ENCODE results near the gene GUCY1A2.

GUCY1A2 gene

GRCh38 chr11:106959386-106959785 is 58.9 kb downstream of the GUCY1A2 start:
- H3K4me1 ChIP-seq (ENCODE audit: control insufficient read depth in 5 of 5, insufficient read depth in 5 of 5, low read length in 5 of 5), result peaks cover 0 to 9% (median 5%) of the 10 kb centered on the region in 5 donors
- H3K27ac ChIP-seq (ENCODE audit: low read depth, low read length), result no peak overlapping the region
- H3K4me3 ChIP-seq (ENCODE audit: low read depth in 1 of 5, low read length in 5 of 5), result no peak overlapping the region
- no peaks in the 10 kb centered on the region for H3K27me3 ChIP-seq (ENCODE audit: control insufficient read depth in 5 of 5, insufficient read depth in 4 of 5, low read length in 5 of 5)
- H3K36me3 ChIP-seq (ENCODE audit: control insufficient read depth in 5 of 5, insufficient read depth in 5 of 5, low read length in 5 of 5), result no peaks in the 10 kb centered on the region
- H3K9ac ChIP-seq (ENCODE audit: low read length in 5 of 5), result no peak overlapping the region
- H3K9me3 ChIP-seq (ENCODE audit: control insufficient read depth in 5 of 5, low read length in 5 of 5), result no peaks in the 10 kb centered on the region

DNA sequence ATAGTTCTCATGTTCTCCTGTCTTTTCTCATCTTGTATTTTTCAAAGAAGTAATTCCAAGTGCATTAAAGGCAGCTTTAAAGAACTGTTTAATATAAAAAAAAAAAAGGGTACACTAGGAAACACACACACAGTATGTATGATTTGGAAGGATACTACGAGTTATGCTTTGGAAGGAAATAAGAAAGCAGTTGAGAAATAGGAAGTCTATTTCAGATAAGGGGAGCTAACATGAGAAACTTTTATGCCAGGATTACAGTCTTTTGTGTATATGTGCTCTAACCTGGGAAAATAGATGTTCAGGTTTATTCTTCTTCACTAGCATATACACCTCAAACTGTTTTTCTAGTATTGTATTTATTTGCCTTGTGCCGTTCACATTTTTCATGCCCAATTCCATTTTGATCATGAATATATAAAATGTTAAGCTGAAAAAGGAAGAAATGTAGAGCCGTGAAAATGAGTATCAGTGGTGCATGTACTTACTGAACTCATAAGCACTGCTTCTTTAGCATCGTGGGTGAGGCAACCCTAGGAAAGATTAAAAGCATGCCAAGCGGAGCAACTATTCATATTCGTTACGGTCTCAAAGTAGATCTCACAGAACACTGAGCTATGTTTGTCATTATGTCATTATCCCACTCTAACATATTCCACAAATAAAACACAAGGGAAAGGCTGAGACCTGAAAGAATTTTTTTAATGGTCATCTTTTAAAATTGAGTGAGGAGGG is 59.6 kb downstream of the GUCY1A2 start:
- no peaks in the 10 kb centered on the region for H3K9me3 ChIP-seq (ENCODE audit: control insufficient read depth in 5 of 5, low read length in 5 of 5)
- no peak overlapping the region for H3K27ac ChIP-seq (ENCODE audit: low read depth, low read length)
- H3K27me3 ChIP-seq (ENCODE audit: control insufficient read depth in 5 of 5, insufficient read depth in 4 of 5, low read length in 5 of 5), result no peaks in the 10 kb centered on the region
- H3K4me1 ChIP-seq (ENCODE audit: control insufficient read depth in 5 of 5, insufficient read depth in 5 of 5, low read length in 5 of 5), result peaks cover 0 to 9% (median 5%) of the 10 kb centered on the region in 5 donors
- H3K4me3 ChIP-seq (ENCODE audit: low read depth in 1 of 5, low read length in 5 of 5), result no peak overlapping the region
- no peaks in the 10 kb centered on the region for H3K36me3 ChIP-seq (ENCODE audit: control insufficient read depth in 5 of 5, insufficient read depth in 5 of 5, low read length in 5 of 5)
- H3K9ac ChIP-seq (ENCODE audit: low read length in 5 of 5), result no peak overlapping the region

DNA sequence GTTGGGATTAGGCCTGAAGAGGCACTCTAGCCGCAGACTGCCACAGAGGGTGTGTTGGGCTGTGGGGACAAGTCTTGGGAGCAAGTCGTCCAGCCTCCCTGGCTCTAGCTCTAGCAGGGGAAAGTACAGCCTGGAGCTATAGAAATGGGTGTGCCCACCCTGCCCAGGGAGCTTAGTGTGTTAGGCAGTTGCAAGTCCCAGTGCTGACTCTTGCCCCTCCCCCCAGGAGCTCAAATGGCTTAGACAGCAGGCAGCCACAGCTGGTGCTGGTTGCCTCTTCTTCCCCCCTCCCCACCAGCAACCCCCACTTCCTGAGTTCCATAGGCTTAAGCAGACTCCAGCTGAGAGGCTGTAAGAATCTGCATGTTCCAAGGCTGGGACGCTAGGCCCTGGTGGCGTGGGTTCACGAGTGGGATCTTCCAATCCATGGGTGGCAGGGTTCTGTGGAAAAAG is 61.2 kb downstream of the GUCY1A2 start:
- Histone ChIP-seq H3K27me3 (ENCODE audit: control insufficient read depth in 5 of 5, insufficient read depth in 4 of 5, low read length in 5 of 5) (no peaks in the 10 kb centered on the region), H3K4me3 (ENCODE audit: low read depth in 1 of 5, low read length in 5 of 5) (no peak overlapping the region), H3K9me3 (ENCODE audit: control insufficient read depth in 5 of 5, low read length in 5 of 5) (no peaks in the 10 kb centered on the region), H3K36me3 (ENCODE audit: control insufficient read depth in 5 of 5, insufficient read depth in 5 of 5, low read length in 5 of 5) (no peaks in the 10 kb centered on the region), H3K27ac (ENCODE audit: low read depth, low read length) (no peak overlapping the region), H3K9ac (ENCODE audit: low read length in 5 of 5) (no peak overlapping the region), H3K4me1 (ENCODE audit: control insufficient read depth in 5 of 5, insufficient read depth in 5 of 5, low read length in 5 of 5) (peaks cover 0 to 9% (median 5%) of the 10 kb centered on the region in 5 donors)

DNA sequence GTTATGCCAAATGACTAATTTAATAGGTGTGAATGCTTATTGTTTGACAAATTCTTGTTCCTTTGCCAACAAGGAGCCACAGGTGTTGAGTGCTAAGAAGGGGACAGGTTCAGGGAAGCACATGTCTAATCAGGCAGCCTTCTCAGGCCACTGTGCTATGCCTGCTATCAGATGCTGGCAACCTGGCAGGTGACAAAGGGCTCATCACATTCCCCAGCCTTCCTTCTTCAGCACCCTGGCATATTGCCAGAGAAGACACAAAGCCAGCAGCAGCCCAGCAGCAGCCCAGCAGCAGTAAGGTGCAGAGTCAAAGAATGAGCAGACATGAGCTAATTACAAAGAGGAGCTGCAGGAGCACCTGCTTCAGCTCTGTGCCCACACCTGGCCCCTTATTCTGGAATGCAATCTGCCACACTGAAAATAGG is 68.2 kb downstream of the GUCY1A2 start:
- H3K4me3 ChIP-seq (ENCODE audit: low read depth in 1 of 5, low read length in 5 of 5), result no peak overlapping the region
- no peaks in the 10 kb centered on the region for H3K9me3 ChIP-seq (ENCODE audit: control insufficient read depth in 5 of 5, low read length in 5 of 5)
- H3K27ac ChIP-seq (ENCODE audit: low read depth, low read length), result no peak overlapping the region
- H3K27me3 ChIP-seq (ENCODE audit: control insufficient read depth in 5 of 5, insufficient read depth in 4 of 5, low read length in 5 of 5), result no peaks in the 10 kb centered on the region
- H3K9ac ChIP-seq (ENCODE audit: low read length in 5 of 5), result no peak overlapping the region
- H3K4me1 ChIP-seq (ENCODE audit: control insufficient read depth in 5 of 5, insufficient read depth in 5 of 5, low read length in 5 of 5), result no peaks in the 10 kb centered on the region
- H3K36me3 ChIP-seq (ENCODE audit: control insufficient read depth in 5 of 5, insufficient read depth in 5 of 5, low read length in 5 of 5), result no peaks in the 10 kb centered on the region

GRCh38 chr11:106943089-106943488 is 75.2 kb downstream of the GUCY1A2 start:
- Histone ChIP-seq H3K27ac (ENCODE audit: low read depth, low read length) (no peak overlapping the region), H3K9me3 (ENCODE audit: control insufficient read depth in 5 of 5, low read length in 5 of 5) (no peaks in the 10 kb centered on the region), H3K4me1 (ENCODE audit: control insufficient read depth in 5 of 5, insufficient read depth in 5 of 5, low read length in 5 of 5) (no peaks in the 10 kb centered on the region), H3K27me3 (ENCODE audit: control insufficient read depth in 5 of 5, insufficient read depth in 4 of 5, low read length in 5 of 5) (no peaks in the 10 kb centered on the region), H3K4me3 (ENCODE audit: low read depth in 1 of 5, low read length in 5 of 5) (no peak overlapping the region), H3K9ac (ENCODE audit: low read length in 5 of 5) (no peak overlapping the region), H3K36me3 (ENCODE audit: control insufficient read depth in 5 of 5, insufficient read depth in 5 of 5, low read length in 5 of 5) (no peaks in the 10 kb centered on the region)

- Histone ChIP-seq H3K27ac (ENCODE audit: low read depth, low read length) (no peak overlapping the region), H3K4me1 (ENCODE audit: control insufficient read depth in 5 of 5, insufficient read depth in 5 of 5, low read length in 5 of 5) (no peaks in the 10 kb centered on the region), H3K36me3 (ENCODE audit: control insufficient read depth in 5 of 5, insufficient read depth in 5 of 5, low read length in 5 of 5) (no peaks in the 10 kb centered on the region), H3K9me3 (ENCODE audit: control insufficient read depth in 5 of 5, low read length in 5 of 5) (no peaks in the 10 kb centered on the region), H3K27me3 (ENCODE audit: control insufficient read depth in 5 of 5, insufficient read depth in 4 of 5, low read length in 5 of 5) (no peaks in the 10 kb centered on the region), H3K9ac (ENCODE audit: low read length in 5 of 5) (no peak overlapping the region), H3K4me3 (ENCODE audit: low read depth in 1 of 5, low read length in 5 of 5) (no peak overlapping the region)
These were observed 79.1 kb downstream of the GUCY1A2 start for GRCh38 chr11:106939157-106939556.

- H3K27ac ChIP-seq (ENCODE audit: low read depth, low read length), result no peak overlapping the region
- no peaks in the 10 kb centered on the region for H3K4me1 ChIP-seq (ENCODE audit: control insufficient read depth in 5 of 5, insufficient read depth in 5 of 5, low read length in 5 of 5)
- no peaks in the 10 kb centered on the region for H3K27me3 ChIP-seq (ENCODE audit: control insufficient read depth in 5 of 5, insufficient read depth in 4 of 5, low read length in 5 of 5)
- no peak overlapping the region for H3K4me3 ChIP-seq (ENCODE audit: low read depth in 1 of 5, low read length in 5 of 5)
- no peaks in the 10 kb centered on the region for H3K9me3 ChIP-seq (ENCODE audit: control insufficient read depth in 5 of 5, low read length in 5 of 5)
- H3K9ac ChIP-seq (ENCODE audit: low read length in 5 of 5), result no peak overlapping the region
- H3K36me3 ChIP-seq (ENCODE audit: control insufficient read depth in 5 of 5, insufficient read depth in 5 of 5, low read length in 5 of 5), result no peaks in the 10 kb centered on the region
These were observed 81.2 kb downstream of the GUCY1A2 start for GRCh38 chr11:106937111-106937510.

GRCh38 chr11:106925245-106925644 is 93.0 kb downstream of the GUCY1A2 start:
- H3K27me3 ChIP-seq (ENCODE audit: control insufficient read depth in 5 of 5, insufficient read depth in 4 of 5, low read length in 5 of 5), result no peaks in the 10 kb centered on the region

DNA sequence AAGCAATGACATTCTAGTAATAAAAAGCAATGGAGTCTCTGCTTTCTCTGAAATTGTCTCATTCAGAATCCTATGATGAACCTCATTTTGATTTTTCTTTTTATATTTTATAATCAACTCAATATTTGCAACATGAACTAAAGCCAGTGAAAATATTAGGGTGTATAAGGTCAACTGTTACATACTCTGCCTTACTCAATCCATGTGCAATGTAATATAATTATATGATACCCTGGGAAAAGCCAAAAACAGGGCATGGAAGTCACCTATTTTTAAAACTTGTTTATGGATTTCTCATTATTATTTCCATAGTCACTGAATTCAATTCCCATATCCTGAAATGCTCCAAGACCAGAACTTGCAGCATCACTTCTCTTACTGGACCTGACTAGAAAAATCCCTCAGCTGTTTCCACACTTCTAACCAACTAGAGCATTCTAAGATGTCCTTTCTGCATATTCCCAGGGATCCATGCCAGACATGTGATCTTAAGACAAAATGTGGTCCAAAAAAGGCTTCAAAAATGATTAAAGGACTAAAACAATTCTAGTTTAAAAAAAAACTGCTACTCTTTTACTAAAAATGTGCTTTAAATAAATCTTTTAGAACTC is 97.3 kb downstream of the GUCY1A2 start:
- Histone ChIP-seq H3K27me3 (ENCODE audit: control insufficient read depth in 5 of 5, insufficient read depth in 4 of 5, low read length in 5 of 5) (no peaks in the 10 kb centered on the region), H3K4me1 (ENCODE audit: control insufficient read depth in 5 of 5, insufficient read depth in 5 of 5, low read length in 5 of 5) (no peaks in the 10 kb centered on the region), H3K4me3 (ENCODE audit: low read depth in 1 of 5, low read length in 5 of 5) (no peak overlapping the region), H3K27ac (ENCODE audit: low read depth, low read length) (no peak overlapping the region), H3K36me3 (ENCODE audit: control insufficient read depth in 5 of 5, insufficient read depth in 5 of 5, low read length in 5 of 5) (no peaks in the 10 kb centered on the region), H3K9me3 (ENCODE audit: control insufficient read depth in 5 of 5, low read length in 5 of 5) (no peaks in the 10 kb centered on the region), H3K9ac (ENCODE audit: low read length in 5 of 5) (no peak overlapping the region)

More at GRCh38 chr11:106925245-106925644, 93.0 kb downstream of the GUCY1A2 start:
- H3K9me3 ChIP-seq (ENCODE audit: control insufficient read depth in 5 of 5, low read length in 5 of 5), result no peaks in the 10 kb centered on the region
- H3K9ac ChIP-seq (ENCODE audit: low read length in 5 of 5), result no peak overlapping the region
- no peaks in the 10 kb centered on the region for H3K4me1 ChIP-seq (ENCODE audit: control insufficient read depth in 5 of 5, insufficient read depth in 5 of 5, low read length in 5 of 5)
- no peak overlapping the region for H3K27ac ChIP-seq (ENCODE audit: low read depth, low read length)
- no peaks in the 10 kb centered on the region for H3K36me3 ChIP-seq (ENCODE audit: control insufficient read depth in 5 of 5, insufficient read depth in 5 of 5, low read length in 5 of 5)
- no peak overlapping the region for H3K4me3 ChIP-seq (ENCODE audit: low read depth in 1 of 5, low read length in 5 of 5)

DNA sequence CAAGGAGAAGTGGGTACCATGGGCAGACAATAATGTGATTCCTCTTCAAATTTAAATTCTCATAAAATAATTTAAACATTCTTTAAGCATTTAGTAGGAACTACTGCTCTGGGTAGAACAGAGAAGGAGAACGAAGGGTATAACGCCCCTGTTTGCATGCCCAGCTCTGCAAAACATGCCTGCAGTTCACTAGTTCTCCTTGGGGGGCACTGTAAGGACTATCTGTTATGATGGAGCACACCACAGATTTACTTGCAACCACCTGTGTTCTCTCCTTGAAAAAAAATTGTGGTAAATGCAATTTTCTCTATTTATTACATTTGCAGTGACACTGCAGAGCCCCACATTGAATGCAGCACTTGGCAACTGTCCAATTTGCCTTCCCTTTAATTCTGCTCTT is 100.3 kb downstream of the GUCY1A2 start:
- Histone ChIP-seq H3K36me3 (ENCODE audit: control insufficient read depth in 5 of 5, insufficient read depth in 5 of 5, low read length in 5 of 5) (no peaks in the 10 kb centered on the region), H3K4me3 (ENCODE audit: low read depth in 1 of 5, low read length in 5 of 5) (no peak overlapping the region), H3K27ac (ENCODE audit: low read depth, low read length) (no peak overlapping the region), H3K4me1 (ENCODE audit: control insufficient read depth in 5 of 5, insufficient read depth in 5 of 5, low read length in 5 of 5) (no peaks in the 10 kb centered on the region), H3K27me3 (ENCODE audit: control insufficient read depth in 5 of 5, insufficient read depth in 4 of 5, low read length in 5 of 5) (no peaks in the 10 kb centered on the region), H3K9me3 (ENCODE audit: control insufficient read depth in 5 of 5, low read length in 5 of 5) (no peaks in the 10 kb centered on the region), H3K9ac (ENCODE audit: low read length in 5 of 5) (no peak overlapping the region)

All from subcutaneous abdominal adipose tissue (tissue), 5 donors.